ENCODE results near the gene CEP72.
"Not testable (repeated sequence)": the region's sequence is repeated elsewhere in the genome, so short reads cannot be mapped to it uniquely, and the experiment has no call there.

Gene CEP72

DNA sequence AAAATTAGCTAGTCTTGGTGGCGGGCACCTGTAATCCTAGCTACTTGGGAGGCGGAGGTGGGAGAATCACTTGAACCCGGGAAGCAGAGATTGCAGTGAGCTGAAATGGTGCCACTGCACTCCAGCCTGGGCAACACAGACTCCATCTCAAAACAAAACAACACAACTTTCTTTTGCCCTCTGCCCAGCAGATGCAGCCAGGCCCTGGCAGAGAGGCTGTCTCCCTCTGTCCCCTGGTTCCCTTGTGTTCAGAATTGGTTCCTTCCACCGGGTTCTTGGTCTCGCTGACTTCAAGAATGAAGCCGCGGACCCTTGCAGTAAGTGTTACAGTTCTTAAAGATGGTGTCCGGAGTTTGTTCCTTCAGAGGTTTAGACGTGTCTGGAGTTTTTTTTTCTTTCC, 30.2 kb upstream of the CEP72 start:
- no peak for DNase-seq

GRCh38 chr5:582445-582844, 29.7 kb upstream of the CEP72 start:
- not testable (repeated sequence) for DNase-seq

GRCh38 chr5:582936-583635, 29.1 kb upstream of the CEP72 start:
- DNase-seq = no peak

DNA sequence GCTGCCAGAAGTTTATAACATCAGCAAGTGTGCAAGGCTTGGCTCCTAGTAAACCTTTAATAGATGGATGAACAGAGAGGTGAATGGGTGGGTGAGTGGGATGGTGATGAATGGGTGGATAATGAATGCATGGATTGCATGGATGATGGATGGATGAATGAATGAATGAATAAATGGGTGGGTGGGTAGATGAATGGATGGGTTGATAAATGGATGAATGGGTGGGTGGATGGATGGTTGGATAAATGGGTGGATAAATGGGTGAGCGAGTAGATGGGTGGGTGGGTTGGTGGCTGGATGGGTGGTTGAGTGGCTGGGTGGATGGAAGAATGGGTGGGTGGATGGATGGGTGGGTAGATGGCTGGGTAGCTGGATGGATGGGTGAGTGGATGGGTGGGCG, 28.5 kb upstream of the CEP72 start:
- no peak for DNase-seq

DNA sequence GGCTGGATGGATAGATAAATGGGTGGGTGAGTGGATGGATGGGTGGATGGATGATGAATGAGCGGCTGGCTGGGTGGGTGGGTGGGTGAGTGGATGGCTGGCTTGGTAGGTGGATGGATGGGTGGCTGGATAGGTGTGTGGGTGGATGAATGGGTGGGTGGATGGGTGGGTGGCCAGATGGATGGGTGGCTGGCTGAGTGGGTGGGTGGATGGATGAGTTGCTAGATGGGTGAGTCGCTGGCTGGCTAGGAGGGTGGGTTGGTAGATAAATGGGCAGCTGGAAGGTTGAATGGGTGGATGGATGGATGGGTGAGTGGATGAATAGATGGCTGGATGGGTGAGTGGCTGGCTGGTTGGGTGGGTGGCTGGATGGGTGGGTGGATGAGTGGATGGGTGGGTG, 27.9 kb upstream of the CEP72 start:
- no peak for DNase-seq

GRCh38 chr5:584846-585245, 27.3 kb upstream of the CEP72 start:
- no peak for DNase-seq

GRCh38 chr5:585556-585955, 26.6 kb upstream of the CEP72 start:
- DNase-seq = no peak

GRCh38 chr5:585962-586628, 26.0 kb upstream of the CEP72 start:
- no peak for DNase-seq

DNA sequence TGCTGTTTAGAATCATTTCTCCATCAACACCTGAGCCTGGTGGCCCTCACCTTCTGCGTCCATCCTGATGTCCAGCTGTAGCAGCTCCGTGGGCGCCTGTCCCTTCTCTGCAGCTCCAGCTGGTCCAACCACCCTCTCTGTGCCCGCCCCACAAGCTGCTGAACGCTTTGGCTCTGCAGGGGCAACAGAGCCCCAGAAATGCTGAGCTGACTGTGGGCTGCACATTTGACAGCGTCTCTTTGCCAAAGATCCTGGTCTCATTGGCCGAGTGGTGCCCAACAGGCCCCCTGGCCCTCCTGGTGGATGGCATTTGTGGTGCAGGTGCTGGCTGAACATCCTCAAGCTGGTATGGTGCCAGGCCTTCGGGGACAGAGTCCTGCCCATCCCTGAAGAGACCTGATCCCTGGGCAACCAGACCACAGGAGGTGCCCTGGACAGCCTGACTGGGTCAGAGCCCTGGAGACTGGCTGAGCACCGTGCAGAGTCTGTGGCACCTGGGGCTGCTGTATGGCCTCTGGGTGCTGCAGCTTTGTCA, 25.3 kb upstream of the CEP72 start:
- no peak for DNase-seq

DNA sequence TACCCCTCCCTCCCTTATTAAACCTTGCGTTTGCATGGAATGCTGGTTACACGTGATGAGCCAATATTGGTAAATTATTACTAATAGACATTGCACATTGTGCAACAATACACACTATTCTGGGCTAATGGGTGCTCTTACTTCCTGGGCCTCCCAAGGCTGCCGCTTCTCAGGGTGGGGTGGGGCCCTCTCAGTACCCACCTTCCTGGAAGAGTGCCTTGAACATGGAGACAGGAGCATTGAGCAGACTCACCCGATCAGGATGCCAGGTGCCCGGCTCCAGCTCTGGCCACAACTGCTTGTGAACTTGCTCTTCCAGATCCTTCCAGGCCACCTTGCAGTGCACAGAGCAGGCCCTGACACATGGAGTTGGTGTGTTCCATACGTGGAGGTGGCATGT, 24.7 kb upstream of the CEP72 start:
- no peak for DNase-seq

GRCh38 chr5:588406-588995, 23.6 kb upstream of the CEP72 start:
- no peak for DNase-seq

DNA sequence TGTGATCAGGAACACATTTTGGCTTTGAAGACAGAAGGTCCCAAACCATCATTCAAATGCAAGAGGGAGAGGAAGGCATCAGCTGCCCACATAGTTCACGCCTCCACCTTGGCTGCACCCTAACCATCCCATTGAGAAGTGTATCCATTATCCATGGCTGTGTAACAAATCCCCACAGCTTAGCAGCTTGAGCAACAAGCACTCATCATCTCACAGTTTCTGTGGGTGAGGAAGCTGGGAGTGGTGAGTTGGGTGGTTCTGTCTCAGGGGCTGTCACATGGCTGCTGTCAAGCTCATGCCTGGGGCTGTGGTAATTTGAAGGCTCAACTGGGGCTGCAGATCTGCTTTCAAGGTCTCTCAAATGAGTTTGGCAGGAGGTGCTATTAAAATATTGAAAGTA, 23.0 kb upstream of the CEP72 start:
- DNase-seq = no peak

DNA sequence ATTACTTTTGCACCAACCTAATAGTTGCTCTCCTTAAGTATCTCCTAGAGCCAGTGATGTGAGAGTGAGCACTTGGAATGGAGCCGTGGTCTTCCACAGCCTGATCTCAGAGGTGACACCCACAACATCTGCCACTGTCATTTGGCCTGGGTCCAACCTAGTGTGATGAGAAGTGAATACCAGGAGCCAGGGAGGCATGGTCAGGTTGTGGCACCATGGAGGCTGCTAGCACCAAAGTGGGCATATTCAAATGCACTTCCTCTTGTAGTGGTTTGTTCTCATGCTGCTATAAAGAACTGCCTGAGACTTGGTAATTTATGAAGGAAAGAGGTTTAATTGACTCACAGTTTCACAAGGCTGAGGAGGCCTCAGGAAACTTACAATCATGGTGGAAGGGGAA, 22.6 kb upstream of the CEP72 start:
- DNase-seq = no peak

DNA sequence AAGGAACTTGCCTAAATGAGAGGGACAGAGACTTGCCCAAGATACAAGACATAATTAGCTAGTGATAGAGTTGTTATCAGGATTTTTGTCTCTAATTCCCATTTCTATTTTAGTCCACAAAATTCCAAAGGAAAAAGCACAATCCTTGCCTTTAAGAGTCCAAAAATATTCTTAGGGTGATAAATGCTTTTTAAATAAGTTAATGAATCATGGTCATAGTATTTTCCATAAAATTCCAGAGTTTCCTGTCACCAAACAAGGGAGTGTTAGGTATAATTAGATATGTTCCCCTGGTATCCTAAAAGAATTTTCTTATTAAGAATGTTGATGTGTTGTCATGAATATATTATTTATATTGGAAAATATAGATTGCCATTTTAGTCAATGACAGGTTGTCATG, 21.8 kb upstream of the CEP72 start:
- DNase-seq = no peak

DNA sequence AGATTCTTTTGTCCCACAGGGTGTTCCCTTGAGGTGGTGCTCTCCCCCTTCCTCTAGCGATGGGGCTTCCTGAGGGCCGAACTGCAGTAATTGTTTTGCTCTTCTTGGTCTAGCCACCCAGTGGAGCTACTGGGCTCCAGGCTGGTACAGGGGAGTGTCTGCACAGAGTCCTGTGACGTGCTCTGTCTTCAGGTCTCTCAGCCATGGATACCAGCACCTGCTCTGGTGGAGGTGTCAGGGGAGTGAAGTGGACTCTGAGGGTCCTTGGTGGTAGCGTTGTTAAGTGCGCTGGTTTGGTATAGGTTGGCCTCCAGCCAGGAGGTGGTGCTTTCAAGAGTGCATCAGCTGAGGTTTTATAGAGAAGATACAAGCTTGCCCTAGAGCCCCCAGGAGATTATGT, 20.4 kb upstream of the CEP72 start:
- DNase-seq = no peak

GRCh38 chr5:592158-592557, 20.0 kb upstream of the CEP72 start:
- DNase-seq = no peak

- DNase-seq = no peak
Observed at GRCh38 chr5:593511-593910, 18.6 kb upstream of the CEP72 start.

GRCh38 chr5:594226-594860, 17.8 kb upstream of the CEP72 start:
- no peak for DNase-seq

GRCh38 chr5:595285-595875, 16.8 kb upstream of the CEP72 start:
- no peak for DNase-seq

DNA sequence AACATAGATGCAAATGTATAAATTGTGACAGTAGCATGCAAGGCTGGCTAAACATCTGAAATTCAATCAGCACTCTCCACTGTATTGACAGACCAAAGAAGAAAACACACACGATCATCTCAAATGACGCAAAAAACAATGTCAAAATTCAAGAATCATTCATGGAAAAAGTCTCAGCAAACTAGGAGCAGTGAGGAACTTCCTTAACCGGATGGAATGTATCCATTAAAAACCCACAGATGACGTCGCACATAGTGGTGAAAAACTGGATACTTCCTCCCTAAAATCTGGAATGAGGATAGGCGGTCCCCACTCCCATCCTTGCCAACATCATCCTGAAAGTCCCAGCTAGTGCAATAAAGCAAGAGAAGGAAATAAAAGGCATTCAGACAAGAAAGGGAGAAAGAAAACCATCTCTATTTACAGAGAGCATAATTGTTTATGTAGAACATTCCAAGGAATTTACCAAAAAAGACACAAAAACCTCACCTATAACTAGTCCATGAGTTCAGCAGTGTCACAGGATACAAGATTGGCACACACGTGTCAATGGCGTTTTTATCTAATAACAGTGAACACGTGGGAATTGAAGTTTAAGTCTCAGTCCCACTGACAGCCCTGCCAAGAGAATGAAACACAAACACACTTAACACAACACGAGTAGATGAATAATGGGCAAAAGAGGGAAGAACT, 14.1 kb upstream of the CEP72 start:
- no peak for DNase-seq

GRCh38 chr5:598564-598890, 13.6 kb upstream of the CEP72 start:
- no peak for DNase-seq

- DNase-seq = no peak
Observed at GRCh38 chr5:600886-601541, 11.1 kb upstream of the CEP72 start.
